Measurements from ENCODE around the gene AP1AR. TPM values are rescaled to one million over a fixed set of nuclear protein-coding genes. Genes with fewer than 3 reads are reported as not detected.

AP1AR gene
- total RNA-seq, 1 donor from 2014 or later, result 20.0 TPM

GRCh38 chr4:112210777-112211176, 20.8 kb upstream of the AP1AR start:
- Histone ChIP-seq H3K79me2 (ENCODE audit: insufficient read depth, low read length) (no peaks in the 10 kb centered on the region), H3K27ac (ENCODE audit: low read depth, low read length) (no peak overlapping the region), H3K9me3 (ENCODE audit: insufficient read depth, low read depth, low read length) (no peaks in the 10 kb centered on the region), H3K4me3 (ENCODE audit: insufficient read depth, low read depth, low read length) (no peak overlapping the region), H4K20me1 (ENCODE audit: insufficient read depth, low read length) (no peaks in the 10 kb centered on the region), H3K27me3 (ENCODE audit: insufficient read depth, low read length) (no peaks in the 10 kb centered on the region), H3K4me1 (ENCODE audit: insufficient read depth, low read length) (no peaks in the 10 kb centered on the region), H3K36me3 (ENCODE audit: insufficient read depth, low read length) (no peaks in the 10 kb centered on the region), H3K4me2 (ENCODE audit: low read length) (no peak overlapping the region), H3K9ac (ENCODE audit: low read length) (no peak overlapping the region), H2AFZ (ENCODE audit: low read depth, low read length) (no peak overlapping the region)
- DNase-seq (ENCODE audit: low read depth) (no peak), FAIRE-seq (no peak)
- H3K9me3 Mint-ChIP-seq (ENCODE audit: unreplicated experiment), result peaks cover 4% of the 10 kb centered on the region
- no peak overlapping the region for H3K4me3 Mint-ChIP-seq (ENCODE audit: unreplicated experiment)
- no peaks in the 10 kb centered on the region for H3K36me3 Mint-ChIP-seq (ENCODE audit: low read depth, unreplicated experiment)
- TF ChIP-seq CTCF (IDR thresholded peaks at IDR 0.05; ENCODE audit: insufficient read depth, low read depth, low read length) (no peak), EZH2 (IDR thresholded peaks at IDR 0.05; ENCODE audit: insufficient read depth, low read length) (no peak)
- no peak overlapping the region for H3K27ac Mint-ChIP-seq (ENCODE audit: unreplicated experiment)
- H3K27me3 Mint-ChIP-seq (ENCODE audit: low read depth, unreplicated experiment), result no peaks in the 10 kb centered on the region
- peaks cover 3% of the 10 kb centered on the region for H3K4me1 Mint-ChIP-seq (ENCODE audit: low read depth, unreplicated experiment)

GRCh38 chr4:112213091-112213490, 18.5 kb upstream of the AP1AR start:
- no peak for TF ChIP-seq EZH2 (IDR thresholded peaks at IDR 0.05; ENCODE audit: insufficient read depth, low read length)
- no peak for TF ChIP-seq CTCF (IDR thresholded peaks at IDR 0.05; ENCODE audit: insufficient read depth, low read depth, low read length)
- Histone ChIP-seq H3K4me1 (ENCODE audit: insufficient read depth, low read length) (no peaks in the 10 kb centered on the region), H3K36me3 (ENCODE audit: insufficient read depth, low read length) (no peaks in the 10 kb centered on the region), H3K79me2 (ENCODE audit: insufficient read depth, low read length) (no peaks in the 10 kb centered on the region), H3K4me3 (ENCODE audit: insufficient read depth, low read depth, low read length) (no peak overlapping the region), H3K4me2 (ENCODE audit: low read length) (no peak overlapping the region), H3K9me3 (ENCODE audit: insufficient read depth, low read depth, low read length) (no peaks in the 10 kb centered on the region), H4K20me1 (ENCODE audit: insufficient read depth, low read length) (no peaks in the 10 kb centered on the region), H3K27me3 (ENCODE audit: insufficient read depth, low read length) (no peaks in the 10 kb centered on the region), H3K9ac (ENCODE audit: low read length) (no peak overlapping the region), H3K27ac (ENCODE audit: low read depth, low read length) (no peak overlapping the region), H2AFZ (ENCODE audit: low read depth, low read length) (no peak overlapping the region)
- Mint-ChIP-seq H3K9me3 (ENCODE audit: unreplicated experiment) (peaks cover under 1% of the 10 kb centered on the region), H3K36me3 (ENCODE audit: low read depth, unreplicated experiment) (no peaks in the 10 kb centered on the region), H3K4me3 (ENCODE audit: unreplicated experiment) (no peak overlapping the region), H3K4me1 (ENCODE audit: low read depth, unreplicated experiment) (peaks cover 3% of the 10 kb centered on the region), H3K27me3 (ENCODE audit: low read depth, unreplicated experiment) (no peaks in the 10 kb centered on the region), H3K27ac (ENCODE audit: unreplicated experiment) (no peak overlapping the region)
- FAIRE-seq, result no peak
- DNase-seq (ENCODE audit: low read depth), result no peak

- peak; percentile 45 for FAIRE-seq
- TF ChIP-seq EZH2 (IDR thresholded peaks at IDR 0.05; ENCODE audit: insufficient read depth, low read length), result no peak
- TF ChIP-seq CTCF (IDR thresholded peaks at IDR 0.05; ENCODE audit: insufficient read depth, low read depth, low read length), result no peak
- no peak overlapping the region for H3K4me3 Mint-ChIP-seq (ENCODE audit: unreplicated experiment)
- Histone ChIP-seq H3K27me3 (ENCODE audit: insufficient read depth, low read length) (no peaks in the 10 kb centered on the region), H3K9me3 (ENCODE audit: insufficient read depth, low read depth, low read length) (no peaks in the 10 kb centered on the region), H3K79me2 (ENCODE audit: insufficient read depth, low read length) (no peaks in the 10 kb centered on the region), H3K4me3 (ENCODE audit: insufficient read depth, low read depth, low read length) (no peak overlapping the region), H3K27ac (ENCODE audit: low read depth, low read length) (no peak overlapping the region), H3K4me1 (ENCODE audit: insufficient read depth, low read length) (no peaks in the 10 kb centered on the region), H4K20me1 (ENCODE audit: insufficient read depth, low read length) (no peaks in the 10 kb centered on the region), H3K4me2 (ENCODE audit: low read length) (no peak overlapping the region), H3K36me3 (ENCODE audit: insufficient read depth, low read length) (no peaks in the 10 kb centered on the region), H2AFZ (ENCODE audit: low read depth, low read length) (no peak overlapping the region), H3K9ac (ENCODE audit: low read length) (no peak overlapping the region)
- peak; percentile 54 for DNase-seq (ENCODE audit: low read depth)
- H3K27me3 Mint-ChIP-seq (ENCODE audit: low read depth, unreplicated experiment), result no peaks in the 10 kb centered on the region
- H3K4me1 Mint-ChIP-seq (ENCODE audit: low read depth, unreplicated experiment), result peaks cover 3% of the 10 kb centered on the region
- H3K9me3 Mint-ChIP-seq (ENCODE audit: unreplicated experiment), result no peaks in the 10 kb centered on the region
- H3K36me3 Mint-ChIP-seq (ENCODE audit: low read depth, unreplicated experiment), result no peaks in the 10 kb centered on the region
- H3K27ac Mint-ChIP-seq (ENCODE audit: unreplicated experiment), result no peak overlapping the region
Observed at GRCh38 chr4:112213856-112214255, 17.7 kb upstream of the AP1AR start.
